Dermis blood vessel endothelial cell (primary cell): ENCODE results near the gene C16orf87. TPM values are rescaled to one million over a fixed set of nuclear protein-coding genes. Genes with fewer than 3 reads are reported as not detected.

Experiments
- DNase-seq: peaks from one replicate; pipeline ENCODE4 v3.0.0; 2010
- total RNA-seq: library from RNA; depleted of rRNA; stranded (reverse); fragments of >200 nt; gene quantifications from 2 replicates; pipeline ENCODE4 v1.2.3, GENCODE V29; 2014

C16orf87 gene
- total RNA-seq, 1 donor from 2014 or later = 11.2 TPM

GRCh38 chr16:46753015-46753414, 78.0 kb downstream of the C16orf87 start:
- no peak for DNase-seq

GRCh38 chr16:46751381-46751780, 79.6 kb downstream of the C16orf87 start:
- no peak for DNase-seq

- no peak for DNase-seq
These were observed 81.9 kb downstream of the C16orf87 start for GRCh38 chr16:46748775-46749705.

GRCh38 chr16:46747777-46748651, 83.0 kb downstream of the C16orf87 start, which contains the start of gene MYLK3:
Gene MYLK3, minus strand, starts transcription at chr16:46748344. Its CDS starts 151 bp downstream, at chr16:46748193.
- no peak for DNase-seq

DNA sequence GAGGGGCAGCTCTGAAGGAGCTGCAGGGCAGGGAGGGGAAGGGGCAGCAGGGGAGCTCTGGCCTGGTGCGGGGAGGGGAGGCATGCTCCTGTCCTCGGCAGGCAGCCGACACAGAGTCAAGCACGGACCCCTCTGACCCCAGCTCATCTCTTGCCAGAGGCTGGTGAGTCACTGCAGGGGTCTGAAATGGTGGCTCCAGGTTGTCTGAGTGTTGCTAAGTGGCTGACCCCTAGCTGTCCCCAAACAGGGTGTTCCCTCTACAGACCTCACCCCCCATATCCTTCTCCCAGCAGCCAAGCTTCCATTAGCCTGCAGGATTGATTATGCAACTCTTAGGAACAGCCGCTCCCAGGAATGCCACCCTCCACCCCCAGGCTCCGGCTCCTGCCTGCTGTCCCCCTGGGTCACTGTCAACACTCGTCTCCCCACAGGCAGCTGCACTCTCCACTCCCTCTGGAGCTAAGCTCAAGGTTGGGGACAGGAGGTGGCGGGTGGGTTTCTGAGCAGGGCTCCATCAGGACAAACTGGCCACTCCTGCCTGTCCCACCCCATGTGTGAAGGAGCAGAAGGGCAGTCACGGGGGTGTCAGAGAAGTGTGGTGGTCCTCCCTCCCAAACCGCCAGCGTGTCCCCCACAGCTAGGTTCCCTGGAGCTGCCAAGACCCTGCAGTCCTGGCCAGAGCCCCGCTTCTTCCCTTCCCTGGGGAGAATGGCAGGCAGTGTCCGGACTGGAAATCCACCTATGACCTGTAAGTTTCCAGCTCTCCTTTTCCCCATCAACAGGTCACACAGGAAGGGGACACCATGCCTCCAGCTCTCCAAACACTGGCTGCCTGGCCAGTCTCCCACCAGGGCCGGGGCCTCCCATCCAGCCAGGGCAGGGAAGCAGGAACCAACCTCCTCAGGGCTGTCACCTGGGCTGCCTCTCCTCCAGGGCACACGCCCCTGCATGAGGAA, 83.9 kb downstream of the C16orf87 start:
- no peak for DNase-seq

Other genes starting within 250 kb of the C16orf87 start
- gene SHCBP1, start 209.8 kb downstream of the C16orf87 start, total RNA-seq = 9.7 and 41.9 TPM in 2 replicates
- gene VPS35, start 142.0 kb downstream of the C16orf87 start, total RNA-seq = 143 and 167 TPM in 2 replicates
- 5.4 and 14.2 TPM in 2 replicates for gene ORC6, start 141.5 kb downstream of the C16orf87 start, total RNA-seq
- 0.34 and 0.37 TPM in 2 replicates for gene MYLK3, start 82.8 kb downstream of the C16orf87 start, total RNA-seq
- 8.2 and 10.4 TPM in 2 replicates for gene GPT2, start 53.2 kb upstream of the C16orf87 start, total RNA-seq
- gene DNAJA2, start 142.5 kb upstream of the C16orf87 start, total RNA-seq = 82.6 and 92.1 TPM in 2 replicates